Measurements from ENCODE around the gene FRMPD1.
A peak's percentile ranks its signal among the peaks of the same experiment; 100 is the strongest.

The FRMPD1 gene

DNA sequence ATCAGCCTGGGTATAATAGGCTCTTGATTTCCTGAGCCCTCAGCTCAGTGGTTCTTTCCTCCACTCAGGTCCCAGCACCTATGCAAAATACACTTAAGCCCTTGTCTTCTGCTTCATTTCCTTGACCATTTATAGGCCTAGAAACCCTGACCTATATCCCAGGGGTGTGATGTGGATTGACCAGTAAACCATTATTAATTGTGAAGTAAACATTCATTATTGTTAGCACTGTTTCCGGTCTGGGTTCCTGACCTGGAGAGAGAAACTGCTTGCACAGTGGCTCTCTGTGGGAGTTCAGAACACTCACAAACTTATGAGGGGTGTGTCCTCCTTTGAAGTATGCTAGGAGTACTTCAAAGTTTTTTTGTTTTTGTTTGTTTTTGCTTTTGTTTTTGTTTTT lies 38.8 kb upstream of the FRMPD1 start:
- Histone ChIP-seq H3K9ac (ENCODE audit: insufficient read length) (no peak overlapping the region), H3K9me3 (ENCODE audit: low read depth, low read length) (no peaks in the 10 kb centered on the region), H3K36me3 (ENCODE audit: insufficient read depth, low read length) (no peaks in the 10 kb centered on the region), H3K27ac (no peak overlapping the region), H3K4me3 (no peak overlapping the region)
- TF ChIP-seq EZH2 (IDR thresholded peaks at IDR 0.05) = no peak
- DNase-seq (ENCODE audit: low read depth, low spot score) = no peak

DNA sequence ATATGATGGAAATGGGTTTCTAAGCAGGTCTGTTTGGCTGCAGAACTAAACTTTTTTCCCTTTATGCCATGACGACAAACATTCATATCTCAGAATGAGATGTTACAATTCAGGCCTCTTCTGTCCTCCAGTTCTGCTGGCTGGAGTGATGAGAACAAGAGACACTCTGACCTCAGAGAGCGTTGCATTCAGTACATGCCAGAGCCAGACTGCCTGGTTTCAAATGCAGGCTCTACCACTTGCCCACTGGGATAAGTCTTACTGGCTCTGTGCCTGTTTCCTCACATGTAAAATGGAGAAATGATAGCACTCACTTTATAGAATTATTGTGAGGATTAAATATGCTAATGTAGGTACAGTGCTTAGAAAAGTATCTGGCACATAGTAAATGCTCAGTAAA lies 33.6 kb upstream of the FRMPD1 start:
- no peak overlapping the region for H3K4me3 ChIP-seq
- TF ChIP-seq FOXP2 (optimal IDR thresholded peaks at IDR 0.05; ENCODE audit: control extremely low read depth, extremely low read length, insufficient read depth) (no peak), POLR2AphosphoS5 (IDR thresholded peaks at IDR 0.05; ENCODE audit: borderline replicate concordance, low read depth, low read length) (no peak), EZH2 (IDR thresholded peaks at IDR 0.05) (no peak)
- H3K27ac ChIP-seq = no peak overlapping the region
- no peak overlapping the region for H3K9ac ChIP-seq (ENCODE audit: insufficient read length)
- H3K9me3 ChIP-seq (ENCODE audit: low read depth, low read length) = no peaks in the 10 kb centered on the region
- H3K36me3 ChIP-seq (ENCODE audit: insufficient read depth, low read length) = no peaks in the 10 kb centered on the region
- DNase-seq (ENCODE audit: low read depth, low spot score) = no peak

DNA sequence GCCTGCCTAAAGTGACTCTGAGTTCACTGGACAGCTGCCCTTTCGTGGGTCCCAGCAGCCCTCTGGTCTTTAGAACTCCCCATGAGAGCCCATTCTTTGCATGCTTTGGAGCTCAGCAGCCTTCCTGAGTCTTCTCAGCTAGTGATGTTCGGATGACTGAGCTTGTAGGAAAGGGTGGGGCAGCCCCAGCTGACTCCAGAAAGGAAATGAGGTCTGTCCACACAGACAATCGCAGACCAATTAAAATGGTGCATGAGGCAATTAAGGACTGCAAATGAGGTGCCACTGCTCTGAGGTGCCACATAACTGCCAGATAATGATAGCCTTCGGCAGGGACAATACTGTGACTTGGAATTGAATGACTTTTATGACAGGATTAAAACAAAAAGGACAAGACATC lies 32.9 kb upstream of the FRMPD1 start:
- no peak for DNase-seq (ENCODE audit: low read depth, low spot score)
- Histone ChIP-seq H3K9ac (ENCODE audit: insufficient read length) (no peak overlapping the region), H3K4me3 (no peak overlapping the region), H3K36me3 (ENCODE audit: insufficient read depth, low read length) (no peaks in the 10 kb centered on the region), H3K27ac (no peak overlapping the region), H3K9me3 (ENCODE audit: low read depth, low read length) (no peaks in the 10 kb centered on the region)
- TF ChIP-seq FOXP2 (optimal IDR thresholded peaks at IDR 0.05; ENCODE audit: control extremely low read depth, extremely low read length, insufficient read depth) (no peak), POLR2AphosphoS5 (IDR thresholded peaks at IDR 0.05; ENCODE audit: borderline replicate concordance, low read depth, low read length) (no peak), EZH2 (IDR thresholded peaks at IDR 0.05) (no peak)

DNA sequence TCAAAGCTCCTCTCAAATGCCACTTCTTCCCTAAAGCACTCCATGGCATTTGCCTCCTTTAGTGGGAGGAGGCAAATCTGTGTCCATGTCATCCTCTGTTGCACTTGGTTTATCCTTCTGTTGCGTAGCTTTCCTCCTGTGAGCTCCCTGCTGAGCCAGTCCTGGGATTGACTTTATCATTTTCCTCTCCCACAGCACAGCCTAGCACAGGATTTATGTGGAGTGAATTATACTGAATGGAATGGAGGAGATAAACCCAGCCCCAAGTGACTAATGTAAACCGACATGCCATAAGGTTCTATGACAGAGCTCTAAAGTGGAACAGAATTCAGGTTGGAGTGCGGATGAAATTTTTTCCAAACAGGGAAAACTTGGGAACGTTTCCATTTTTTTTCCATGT lies 31.9 kb upstream of the FRMPD1 start:
- TF ChIP-seq FOXP2 (optimal IDR thresholded peaks at IDR 0.05; ENCODE audit: control extremely low read depth, extremely low read length, insufficient read depth) (no peak), POLR2AphosphoS5 (IDR thresholded peaks at IDR 0.05; ENCODE audit: borderline replicate concordance, low read depth, low read length) (no peak), EZH2 (IDR thresholded peaks at IDR 0.05) (no peak)
- Histone ChIP-seq H3K36me3 (ENCODE audit: insufficient read depth, low read length) (no peaks in the 10 kb centered on the region), H3K4me3 (no peak overlapping the region), H3K27ac (no peak overlapping the region), H3K9me3 (ENCODE audit: low read depth, low read length) (no peaks in the 10 kb centered on the region), H3K9ac (ENCODE audit: insufficient read length) (no peak overlapping the region)
- no peak for DNase-seq (ENCODE audit: low read depth, low spot score)

DNA sequence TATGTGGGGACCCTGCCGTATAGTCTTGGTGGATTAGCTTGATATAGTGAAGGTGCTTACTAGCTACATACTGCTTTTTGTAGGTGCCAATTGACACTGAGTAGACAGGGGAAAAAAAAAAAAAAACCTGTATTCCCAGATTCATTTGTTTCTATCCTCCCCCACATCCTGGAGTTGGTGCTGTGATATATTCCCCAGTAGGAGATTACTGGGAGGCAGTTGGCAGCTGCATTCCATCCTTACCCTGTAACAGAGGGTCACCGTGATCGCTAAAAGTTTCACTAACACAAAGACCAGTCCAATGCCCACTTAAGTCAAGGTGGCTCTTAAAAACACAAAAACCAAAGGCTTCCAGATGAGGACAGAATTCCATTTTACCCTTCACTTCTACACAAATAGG lies 30.9 kb upstream of the FRMPD1 start:
- Histone ChIP-seq H3K9me3 (ENCODE audit: low read depth, low read length) (no peaks in the 10 kb centered on the region), H3K36me3 (ENCODE audit: insufficient read depth, low read length) (no peaks in the 10 kb centered on the region), H3K4me3 (no peak overlapping the region), H3K9ac (ENCODE audit: insufficient read length) (no peak overlapping the region), H3K27ac (no peak overlapping the region)
- TF ChIP-seq POLR2AphosphoS5 (IDR thresholded peaks at IDR 0.05; ENCODE audit: borderline replicate concordance, low read depth, low read length) = no peak
- no peak for TF ChIP-seq FOXP2 (optimal IDR thresholded peaks at IDR 0.05; ENCODE audit: control extremely low read depth, extremely low read length, insufficient read depth)
- no peak for TF ChIP-seq EZH2 (IDR thresholded peaks at IDR 0.05)
- DNase-seq (ENCODE audit: low read depth, low spot score) = no peak

DNA sequence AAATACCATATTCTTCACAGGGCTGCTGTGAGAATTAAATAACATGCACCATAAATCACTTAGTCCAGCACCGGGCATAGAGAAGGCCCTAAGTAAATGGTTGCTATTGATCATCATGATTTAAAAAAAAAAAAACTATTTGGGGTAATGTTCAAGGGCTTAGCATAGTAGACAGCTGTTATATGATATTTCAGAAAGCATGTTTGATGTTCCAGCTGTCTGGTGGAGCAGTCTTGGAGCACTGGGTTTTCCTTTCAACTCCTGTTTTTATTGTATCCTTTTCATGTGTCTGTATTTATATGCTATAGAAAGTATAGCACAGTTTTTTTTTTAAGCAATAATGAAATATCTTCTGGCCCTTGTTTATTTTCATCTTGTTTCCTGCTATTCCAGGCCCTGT lies 30.4 kb upstream of the FRMPD1 start:
- no peak for TF ChIP-seq EZH2 (IDR thresholded peaks at IDR 0.05)
- no peak for TF ChIP-seq FOXP2 (optimal IDR thresholded peaks at IDR 0.05; ENCODE audit: control extremely low read depth, extremely low read length, insufficient read depth)
- TF ChIP-seq POLR2AphosphoS5 (IDR thresholded peaks at IDR 0.05; ENCODE audit: borderline replicate concordance, low read depth, low read length) = no peak

DNA sequence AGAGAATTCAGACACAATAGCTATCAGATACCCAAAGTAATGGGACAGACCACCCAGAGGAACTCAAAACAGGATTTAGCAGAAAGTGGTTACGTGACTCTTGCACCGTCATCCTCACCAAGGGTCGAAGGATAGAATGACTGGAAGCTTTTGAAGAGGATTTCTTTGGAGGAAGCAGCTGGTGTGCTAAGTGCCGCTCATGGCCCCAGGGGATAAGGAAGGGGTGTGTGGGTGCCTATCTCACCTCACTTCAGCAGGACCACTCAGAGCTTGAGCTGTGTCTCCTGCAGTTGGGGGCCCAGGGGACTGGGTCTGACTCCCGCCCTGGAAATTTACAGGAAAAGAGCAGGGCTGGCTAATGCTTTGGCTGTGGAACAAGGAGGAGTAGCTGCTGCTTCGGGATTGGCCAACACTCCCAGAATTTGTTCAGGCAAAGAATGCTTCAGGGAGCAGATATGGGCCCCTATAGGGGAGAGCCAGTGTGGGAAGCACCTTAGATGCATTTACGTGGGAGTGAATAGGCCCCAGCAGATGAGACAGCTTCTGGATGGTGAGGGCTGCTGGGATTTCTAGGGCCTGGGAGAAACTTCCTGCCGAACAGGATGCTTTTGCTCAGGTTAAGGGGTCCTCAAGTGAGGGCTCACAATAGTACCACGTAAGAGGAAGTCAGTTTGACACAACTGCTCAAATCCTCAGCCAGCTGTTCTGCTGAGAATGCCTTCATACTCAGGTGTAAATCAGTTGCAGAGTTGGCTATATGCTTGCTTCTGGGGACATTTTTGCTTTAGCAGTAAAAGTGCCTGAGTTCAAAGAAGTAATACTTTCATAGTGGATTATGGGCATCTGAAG lies 29.3 kb upstream of the FRMPD1 start:
- H3K9ac ChIP-seq (ENCODE audit: insufficient read length) = no peak overlapping the region
- H3K27ac ChIP-seq = no peak overlapping the region; the same call in 1 of the 2 replicates
- H3K4me3 ChIP-seq = no peak overlapping the region
- H3K9me3 ChIP-seq (ENCODE audit: low read depth, low read length) = no peaks in the 10 kb centered on the region
- peak; percentile 18 for DNase-seq (ENCODE audit: low read depth, low spot score)
- no peak for TF ChIP-seq POLR2AphosphoS5 (IDR thresholded peaks at IDR 0.05; ENCODE audit: borderline replicate concordance, low read depth, low read length)
- no peak for TF ChIP-seq EZH2 (IDR thresholded peaks at IDR 0.05)
- no peak for TF ChIP-seq FOXP2 (optimal IDR thresholded peaks at IDR 0.05; ENCODE audit: control extremely low read depth, extremely low read length, insufficient read depth)
- H3K36me3 ChIP-seq (ENCODE audit: insufficient read depth, low read length) = no peaks in the 10 kb centered on the region

More for the DNA sequence above, 30.4 kb upstream of the FRMPD1 start:
- no peaks in the 10 kb centered on the region for H3K36me3 ChIP-seq (ENCODE audit: insufficient read depth, low read length)
- no peak for DNase-seq (ENCODE audit: low read depth, low spot score)
- H3K9ac ChIP-seq (ENCODE audit: insufficient read length) = no peak overlapping the region
- no peaks in the 10 kb centered on the region for H3K9me3 ChIP-seq (ENCODE audit: low read depth, low read length)
- H3K27ac ChIP-seq = no peak overlapping the region
- no peak overlapping the region for H3K4me3 ChIP-seq

DNA sequence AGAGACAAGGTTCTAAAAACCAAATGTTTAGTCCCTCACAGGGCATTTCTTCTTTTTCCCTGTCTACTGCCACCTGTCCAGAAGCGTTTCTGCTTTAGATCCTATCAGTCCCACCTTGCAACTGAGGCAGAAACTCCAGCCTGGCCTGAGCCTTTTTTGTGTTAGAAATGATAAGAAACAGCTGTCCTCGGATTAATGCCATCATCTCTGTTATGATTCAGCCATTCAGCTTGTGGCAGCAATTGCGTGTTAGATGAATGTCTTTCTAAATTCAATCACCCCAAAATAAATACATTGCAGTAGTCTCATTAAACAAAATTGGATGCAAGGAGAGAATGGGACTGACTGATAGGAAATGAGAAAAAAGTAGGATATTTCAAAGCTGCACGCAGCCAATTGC lies 28.3 kb upstream of the FRMPD1 start:
- Histone ChIP-seq H3K36me3 (ENCODE audit: insufficient read depth, low read length) (no peaks in the 10 kb centered on the region), H3K9me3 (ENCODE audit: low read depth, low read length) (no peaks in the 10 kb centered on the region), H3K27ac (no peak overlapping the region)

DNA sequence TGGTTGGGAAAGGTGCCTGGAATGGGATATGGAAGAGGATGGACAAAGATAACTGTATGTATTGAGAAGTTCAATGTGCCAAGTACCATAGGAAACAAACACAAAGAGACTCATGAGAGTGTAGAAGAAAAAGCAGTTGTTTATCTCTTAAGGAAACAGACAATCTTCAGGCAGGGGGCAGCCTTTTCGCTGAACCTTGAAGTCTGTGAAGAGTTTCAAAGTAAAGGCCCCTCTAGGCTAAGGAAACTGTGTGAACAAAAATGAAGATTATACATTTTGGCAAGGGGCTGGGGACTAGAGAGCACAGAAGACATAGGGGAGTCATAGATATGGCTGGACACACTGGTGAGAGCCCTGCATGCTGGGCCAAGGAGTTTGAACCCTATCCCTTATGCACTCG lies 27.5 kb upstream of the FRMPD1 start:
- no peak for DNase-seq (ENCODE audit: low read depth, low spot score)
- Histone ChIP-seq H3K9me3 (ENCODE audit: low read depth, low read length) (no peaks in the 10 kb centered on the region), H3K36me3 (ENCODE audit: insufficient read depth, low read length) (no peaks in the 10 kb centered on the region), H3K9ac (ENCODE audit: insufficient read length) (no peak overlapping the region), H3K27ac (no peak overlapping the region), H3K4me3 (no peak overlapping the region)
- no peak for TF ChIP-seq FOXP2 (optimal IDR thresholded peaks at IDR 0.05; ENCODE audit: control extremely low read depth, extremely low read length, insufficient read depth)
- TF ChIP-seq POLR2AphosphoS5 (IDR thresholded peaks at IDR 0.05; ENCODE audit: borderline replicate concordance, low read depth, low read length) = no peak
- TF ChIP-seq EZH2 (IDR thresholded peaks at IDR 0.05) = no peak

More for the DNA sequence above, 28.3 kb upstream of the FRMPD1 start:
- no peak for TF ChIP-seq FOXP2 (optimal IDR thresholded peaks at IDR 0.05; ENCODE audit: control extremely low read depth, extremely low read length, insufficient read depth)
- no peak for TF ChIP-seq POLR2AphosphoS5 (IDR thresholded peaks at IDR 0.05; ENCODE audit: borderline replicate concordance, low read depth, low read length)
- no peak for TF ChIP-seq EZH2 (IDR thresholded peaks at IDR 0.05)
- DNase-seq (ENCODE audit: low read depth, low spot score) = no peak
- H3K4me3 ChIP-seq = no peak overlapping the region
- no peak overlapping the region for H3K9ac ChIP-seq (ENCODE audit: insufficient read length)

Measured in SK-N-MC (cell line).